NT2/D1 (cell line): ENCODE data around the gene PCDHGB3.

Source experiments
- SUZ12 ChIP-seq: IDR thresholded peaks from 2 replicates; pipeline ENCODE4 v1.6.1; 2011; ENCODE audit not compliant: insufficient read length, insufficient read depth; ENCODE audit errors: extremely low read depth
- ZNF274 ChIP-seq: IDR thresholded peaks from 2 replicates; pipeline ENCODE4 v1.6.1; 2011; ENCODE audit warnings: mild to moderate bottlenecking, low read depth, low read length

- TF ChIP-seq ZNF274: no peak
- TF ChIP-seq SUZ12: no peak
Observed at GRCh38 chr5:141419074-141419880, 49.2 kb downstream of the PCDHGB3 start.
